ENCODE data around the gene SPAG5. TPM values are rescaled to one million over a fixed set of nuclear protein-coding genes. Genes with fewer than 3 reads are reported as not detected.

SPAG5 gene
- total RNA-seq, 4 donors from 2014 or later = 0.83 to 1.7 (median 0.97) TPM

GRCh38 chr17:28540231-28540630 lies 58.6 kb downstream of the SPAG5 start:
- intact Hi-C loops (cut with DNase I) = loop anchor here (2.0 kb wide), 1 partner anchor 45 kb away; no protein-coding TSS in a partner anchor
- no peak for DNase-seq (ENCODE audit: extremely low spot score)

GRCh38 chr17:28538296-28538895 lies 60.4 kb downstream of the SPAG5 start:
- no peak for DNase-seq (ENCODE audit: extremely low spot score)
- Histone ChIP-seq H3K4me3 (no peak overlapping the region), H3K9me3 (no peaks in the 10 kb centered on the region), H3K36me3 (no peaks in the 10 kb centered on the region), H3K27ac (replicated peaks in 1 of 4) (no peak overlapping the region), H3K4me1 (no peaks in the 10 kb centered on the region), H3K27me3 (no peaks in the 10 kb centered on the region)
- TF ChIP-seq EP300 (IDR thresholded peaks at IDR 0.05) (no peak), POLR2A (IDR thresholded peaks at IDR 0.05; ENCODE audit: low read depth) (no peak), CTCF (IDR thresholded peaks at IDR 0.05) (no peak), POLR2AphosphoS5 (IDR thresholded peaks at IDR 0.05) (no peak)
- intact Hi-C loops (cut with DNase I) = no loop called here
- 90% methylated on average over 11 of the region's 14 CpGs for WGBS

More at GRCh38 chr17:28540231-28540630, 58.6 kb downstream of the SPAG5 start:
- 100% methylated on average over 1 of the region's 4 CpGs for WGBS
- TF ChIP-seq POLR2AphosphoS5 (IDR thresholded peaks at IDR 0.05) = no peak
- TF ChIP-seq POLR2A (IDR thresholded peaks at IDR 0.05; ENCODE audit: low read depth) = no peak
- no peak for TF ChIP-seq CTCF (IDR thresholded peaks at IDR 0.05)
- no peak for TF ChIP-seq EP300 (IDR thresholded peaks at IDR 0.05)
- H3K9me3 ChIP-seq = no peaks in the 10 kb centered on the region
- H3K4me3 ChIP-seq = no peak overlapping the region
- H3K36me3 ChIP-seq = no peaks in the 10 kb centered on the region
- no peaks in the 10 kb centered on the region for H3K4me1 ChIP-seq
- H3K27ac ChIP-seq (replicated peaks in 1 of 4) = no peak overlapping the region
- no peaks in the 10 kb centered on the region for H3K27me3 ChIP-seq

DNA sequence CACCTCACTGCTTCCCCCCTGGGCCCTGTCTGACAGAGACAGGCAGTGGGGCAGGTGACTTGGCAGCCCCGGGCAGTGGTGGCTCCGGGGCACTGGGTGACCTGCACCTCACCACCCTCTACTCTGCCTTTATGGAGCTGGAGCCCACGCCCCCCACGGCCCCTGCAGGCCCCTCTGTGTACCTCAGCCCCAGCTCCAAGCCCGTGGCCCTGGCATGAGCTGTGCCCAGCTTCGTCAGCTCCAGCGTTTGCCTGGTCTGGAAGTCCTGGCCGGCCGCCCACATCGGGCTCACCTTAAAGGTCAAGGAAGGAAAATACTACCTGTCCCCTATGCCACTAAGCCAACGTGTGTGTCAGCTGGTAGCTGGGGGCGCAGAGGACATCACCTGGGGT lies 61.6 kb downstream of the SPAG5 start:
- no peaks in the 10 kb centered on the region for H3K9me3 ChIP-seq
- no peak for DNase-seq (ENCODE audit: extremely low spot score)
- H3K4me3 ChIP-seq = no peak overlapping the region
- H3K4me1 ChIP-seq = no peaks in the 10 kb centered on the region
- no peak for TF ChIP-seq POLR2AphosphoS5 (IDR thresholded peaks at IDR 0.05)
- no peak for TF ChIP-seq CTCF (IDR thresholded peaks at IDR 0.05)
- no peak for TF ChIP-seq POLR2A (IDR thresholded peaks at IDR 0.05; ENCODE audit: low read depth)
- TF ChIP-seq EP300 (IDR thresholded peaks at IDR 0.05) = no peak
- intact Hi-C loops (cut with DNase I) = no loop called here
- H3K27me3 ChIP-seq = peaks cover 0 to 10% (median 0%) of the 10 kb centered on the region in 4 donors
- 71% methylated on average over 8 of the region's 12 CpGs for WGBS
- no peaks in the 10 kb centered on the region for H3K36me3 ChIP-seq
- H3K27ac ChIP-seq (replicated peaks in 1 of 4) = no peak overlapping the region

DNA sequence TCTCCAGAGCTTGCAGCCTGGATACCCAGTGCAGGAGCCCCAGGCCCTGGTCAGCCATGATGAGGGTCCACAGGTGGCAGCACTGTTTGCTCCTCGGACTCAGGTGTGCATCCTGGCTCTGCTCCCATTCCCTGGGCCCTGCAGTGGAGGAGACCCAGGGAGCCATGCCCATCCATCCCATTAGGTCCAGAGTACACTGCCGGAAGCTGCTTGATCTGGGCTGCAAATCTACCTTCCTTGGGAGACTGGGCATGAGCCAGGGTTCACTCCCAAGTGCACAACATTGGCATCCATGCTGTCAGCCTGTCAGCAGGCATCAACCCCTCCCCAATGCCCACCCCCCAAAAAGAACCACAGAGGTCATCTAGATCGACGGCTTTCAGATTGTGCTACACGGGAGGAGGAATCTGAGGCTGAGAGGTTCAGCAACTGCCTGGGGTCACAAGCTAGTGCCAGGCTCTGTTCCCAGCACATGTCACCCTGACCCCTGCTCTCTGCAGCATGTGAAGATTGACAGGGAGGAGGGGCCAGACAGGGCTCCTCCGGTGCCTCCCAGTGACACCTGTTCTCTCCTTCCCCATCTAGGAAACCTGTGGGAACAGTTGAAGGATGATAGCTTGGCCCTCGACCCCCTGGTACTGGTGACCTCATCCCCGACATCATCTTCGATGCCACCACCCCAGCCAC lies 62.1 kb downstream of the SPAG5 start:
- no peak overlapping the region for H3K4me3 ChIP-seq
- no peak for DNase-seq (ENCODE audit: extremely low spot score)
- peaks cover 0 to 16% (median 0%) of the 10 kb centered on the region in 4 donors for H3K27me3 ChIP-seq
- no peak overlapping the region for H3K27ac ChIP-seq (replicated peaks in 1 of 4)
- H3K9me3 ChIP-seq = no peaks in the 10 kb centered on the region
- H3K4me1 ChIP-seq = no peaks in the 10 kb centered on the region
- no peak for TF ChIP-seq CTCF (IDR thresholded peaks at IDR 0.05)
- TF ChIP-seq EP300 (IDR thresholded peaks at IDR 0.05) = no peak
- TF ChIP-seq POLR2AphosphoS5 (IDR thresholded peaks at IDR 0.05) = no peak
- no peak for TF ChIP-seq POLR2A (IDR thresholded peaks at IDR 0.05; ENCODE audit: low read depth)
- no peaks in the 10 kb centered on the region for H3K36me3 ChIP-seq
- 65% methylated on average over 5 of the region's 9 CpGs for WGBS
- intact Hi-C loops (cut with DNase I) = no loop called here

Measured in esophagus muscularis mucosa (tissue), 4 donors.